HG02588 (cell line): ENCODE measurements around the gene GMFB.

ENCODE experiments used
- ATAC-seq: cut with Tn5 transposase; IDR thresholded peaks from one replicate; pipeline ENCODE4 v1.9.1; 2021; ENCODE audit warnings: mild to moderate bottlenecking, moderate library complexity; ENCODE audit not compliant: unreplicated experiment

GMFB gene

GRCh38 chr14:54488646-54489317 lies at the start of gene GMFB:
GMFB (minus strand) TSS chr14:54488980; CDS start chr14:54488927, 53 bp downstream.
- peak; percentile 95 for ATAC-seq

- ATAC-seq, result no peak
Observed at GRCh38 chr14:54538055-54538454, 49.3 kb upstream of the GMFB start.

GRCh38 chr14:54537651-54538050 lies 48.9 kb upstream of the GMFB start:
- no peak for ATAC-seq

GRCh38 chr14:54535646-54536045 lies 46.9 kb upstream of the GMFB start:
- ATAC-seq, result no peak

- ATAC-seq, result no peak
Observed at GRCh38 chr14:54535126-54535525, 46.3 kb upstream of the GMFB start.

GRCh38 chr14:54533100-54533499 lies 44.3 kb upstream of the GMFB start:
- ATAC-seq, result no peak

- peak; percentile 87 for ATAC-seq
Observed at GRCh38 chr14:54532111-54533012, 43.6 kb upstream of the GMFB start.

- no peak for ATAC-seq
Observed at GRCh38 chr14:54529811-54530210, 41.0 kb upstream of the GMFB start.

- ATAC-seq, result no peak
Observed at GRCh38 chr14:54528973-54529372, 40.2 kb upstream of the GMFB start.

GRCh38 chr14:54524410-54524809 lies 35.6 kb upstream of the GMFB start:
- no peak for ATAC-seq

- ATAC-seq, result no peak
Observed at GRCh38 chr14:54516709-54517108, 27.9 kb upstream of the GMFB start.

GRCh38 chr14:54515670-54516069 lies 26.9 kb upstream of the GMFB start:
- ATAC-seq, result no peak

GRCh38 chr14:54512393-54512792 lies 23.6 kb upstream of the GMFB start:
- ATAC-seq, result no peak

- ATAC-seq, result peak; percentile 97
Observed at GRCh38 chr14:54509546-54510501, 21.0 kb upstream of the GMFB start, which contains the start of gene CGRRF1. CGRRF1 (plus strand) TSS chr14:54509906; CDS start chr14:54509960, 54 bp downstream.

GRCh38 chr14:54503486-54503885 lies 14.7 kb upstream of the GMFB start:
- ATAC-seq, result no peak

GRCh38 chr14:54502602-54503001 lies 13.8 kb upstream of the GMFB start:
- no peak for ATAC-seq

GRCh38 chr14:54501480-54501879 lies 12.7 kb upstream of the GMFB start:
- no peak for ATAC-seq

- ATAC-seq, result no peak
Observed at GRCh38 chr14:54500744-54501143, 12.0 kb upstream of the GMFB start.

GRCh38 chr14:54498579-54498978 lies 9.8 kb upstream of the GMFB start:
- ATAC-seq, result no peak

- no peak for ATAC-seq
Observed at GRCh38 chr14:54498095-54498531, 9.3 kb upstream of the GMFB start.

GRCh38 chr14:54497224-54497623 lies 8.4 kb upstream of the GMFB start:
- no peak for ATAC-seq
